Loucy (cell line): ENCODE data around the gene ADAT3.
A peak's percentile ranks its signal among the peaks of the same experiment; 100 is the strongest.

Source experiments
- H2AFZ ChIP-seq: fragments of 200-600 bp; sonication (generic); 2 replicates; pipeline ENCODE4 v1.6.0; 2016; ENCODE audit warnings: antibody characterized with exemption, mild to moderate bottlenecking, low read length, moderate library complexity
- H3F3A ChIP-seq: fragments of 200-600 bp; 2 replicates; pipeline ENCODE4 v1.6.0; 2016; ENCODE audit warnings: antibody characterized with exemption, low read depth, mild to moderate bottlenecking
- H3K27me3 ChIP-seq: fragments of 200-600 bp; sonication (generic); 2 replicates; pipeline ENCODE4 v1.6.1; 2014; ENCODE audit warnings: low read length, mild to moderate bottlenecking; ENCODE audit not compliant: insufficient read depth, poor library complexity, severe bottlenecking
- H3K36me3 ChIP-seq: fragments of 200-600 bp; sonication (generic); 2 replicates; pipeline ENCODE4 v1.6.1; 2016; ENCODE audit warnings: low read length; ENCODE audit not compliant: insufficient read depth
- H3K4me1 ChIP-seq: fragments of 200-600 bp; sonication (generic); 2 replicates; pipeline ENCODE4 v1.5.1; 2014; ENCODE audit warnings: low read length, mild to moderate bottlenecking; ENCODE audit not compliant: insufficient read depth, poor library complexity, severe bottlenecking
- H3K4me2 ChIP-seq: fragments of 200-600 bp; sonication (generic); 2 replicates; pipeline ENCODE4 v1.6.0; 2014; ENCODE audit warnings: antibody characterized with exemption, low read length, low read depth, mild to moderate bottlenecking; ENCODE audit not compliant: poor library complexity, severe bottlenecking
- H3K4me3 ChIP-seq: fragments of 200-600 bp; sonication (generic); 2 replicates; pipeline ENCODE4 v1.5.1; 2014; ENCODE audit warnings: low read length, mild to moderate bottlenecking, mixed read lengths; ENCODE audit not compliant: poor library complexity, severe bottlenecking
- H3K79me2 ChIP-seq: fragments of 200-600 bp; sonication (generic); 2 replicates; pipeline ENCODE4 v1.6.1; 2014; ENCODE audit warnings: low read length; ENCODE audit not compliant: insufficient read depth
- H3K9ac ChIP-seq: fragments of 200-600 bp; sonication (generic); 2 replicates; pipeline ENCODE4 v1.6.0; 2014; ENCODE audit warnings: mild to moderate bottlenecking, low read depth, low read length, moderate library complexity; ENCODE audit not compliant: poor library complexity, severe bottlenecking
- H3K9me2 ChIP-seq: fragments of 200-600 bp; sonication (generic); replicated peaks from 2 replicates; pipeline ENCODE4 v1.6.1; 2016; ENCODE audit warnings: low read depth, low read length, mixed read lengths
- H3K9me3 ChIP-seq: fragments of 200-600 bp; sonication (generic); 2 replicates; pipeline ENCODE4 v1.6.1; 2014; ENCODE audit warnings: mild to moderate bottlenecking, antibody characterized with exemption, low read length, low read depth; ENCODE audit not compliant: insufficient read depth
- H4K20me1 ChIP-seq: fragments of 200-600 bp; sonication (generic); 2 replicates; pipeline ENCODE4 v1.6.0; 2014; ENCODE audit warnings: antibody characterized with exemption, low read length, mild to moderate bottlenecking; ENCODE audit not compliant: insufficient read depth, poor library complexity, severe bottlenecking
- EZH2phosphoT487 ChIP-seq: fragments of 200-600 bp; IDR thresholded peaks from 2 replicates; pipeline ENCODE4 v1.6.1; 2018; ENCODE audit warnings: antibody characterized with exemption, mild to moderate bottlenecking, moderate library complexity, borderline replicate concordance
- TF ChIP-seq, protein P1 (sequence below): fragments of 200-600 bp; sonication (generic); conservative IDR thresholded peaks from 2 replicates; pipeline ENCODE4 v1.5.1; 2014; ENCODE audit warnings: mild to moderate bottlenecking, antibody characterized with exemption, low read length

The ADAT3 gene

DNA sequence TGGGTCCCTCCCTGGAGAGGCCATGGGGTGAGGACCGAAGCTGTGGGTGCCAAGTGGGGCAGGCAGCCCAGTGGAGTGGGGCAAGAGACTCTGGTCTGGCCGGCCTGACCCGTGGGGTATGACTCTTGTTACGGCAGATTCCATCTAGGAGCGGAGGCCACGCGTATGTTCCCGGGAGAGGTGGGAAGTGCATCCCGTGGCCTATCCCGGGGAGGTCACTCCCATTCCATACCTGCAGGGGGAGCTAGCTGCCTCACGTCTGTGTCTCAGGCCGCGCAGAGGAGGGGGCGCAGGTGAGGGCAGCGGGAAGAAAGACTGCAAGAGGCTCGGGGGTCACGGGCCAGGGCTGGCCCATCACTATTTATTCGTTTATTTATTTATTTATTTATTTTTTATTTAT lies 40.7 kb downstream of the ADAT3 start:
- H3K9me3 ChIP-seq = no peaks in the 10 kb centered on the region
- no peak overlapping the region for H3K9ac ChIP-seq
- no peak overlapping the region for H2AFZ ChIP-seq
- peaks cover 89% of the 10 kb centered on the region for H3K79me2 ChIP-seq
- H3K9me2 ChIP-seq = no peaks in the 10 kb centered on the region
- TF ChIP-seq EZH2phosphoT487 = no peak
- TF ChIP-seq, protein P1, sequence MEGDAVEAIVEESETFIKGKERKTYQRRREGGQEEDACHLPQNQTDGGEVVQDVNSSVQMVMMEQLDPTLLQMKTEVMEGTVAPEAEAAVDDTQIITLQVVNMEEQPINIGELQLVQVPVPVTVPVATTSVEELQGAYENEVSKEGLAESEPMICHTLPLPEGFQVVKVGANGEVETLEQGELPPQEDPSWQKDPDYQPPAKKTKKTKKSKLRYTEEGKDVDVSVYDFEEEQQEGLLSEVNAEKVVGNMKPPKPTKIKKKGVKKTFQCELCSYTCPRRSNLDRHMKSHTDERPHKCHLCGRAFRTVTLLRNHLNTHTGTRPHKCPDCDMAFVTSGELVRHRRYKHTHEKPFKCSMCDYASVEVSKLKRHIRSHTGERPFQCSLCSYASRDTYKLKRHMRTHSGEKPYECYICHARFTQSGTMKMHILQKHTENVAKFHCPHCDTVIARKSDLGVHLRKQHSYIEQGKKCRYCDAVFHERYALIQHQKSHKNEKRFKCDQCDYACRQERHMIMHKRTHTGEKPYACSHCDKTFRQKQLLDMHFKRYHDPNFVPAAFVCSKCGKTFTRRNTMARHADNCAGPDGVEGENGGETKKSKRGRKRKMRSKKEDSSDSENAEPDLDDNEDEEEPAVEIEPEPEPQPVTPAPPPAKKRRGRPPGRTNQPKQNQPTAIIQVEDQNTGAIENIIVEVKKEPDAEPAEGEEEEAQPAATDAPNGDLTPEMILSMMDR = peak; percentile 70
- no peak overlapping the region for H3K4me3 ChIP-seq
- H3K27me3 ChIP-seq = no peaks in the 10 kb centered on the region
- peaks cover 17% of the 10 kb centered on the region for H3K4me1 ChIP-seq
- no peaks in the 10 kb centered on the region; the same call in 1 of the 2 replicates for H3F3A ChIP-seq
- peaks cover 80% of the 10 kb centered on the region for H4K20me1 ChIP-seq
- H3K36me3 ChIP-seq = peaks cover 7% of the 10 kb centered on the region; the same call in 1 of the 2 replicates
- H3K4me2 ChIP-seq = no peak overlapping the region

DNA sequence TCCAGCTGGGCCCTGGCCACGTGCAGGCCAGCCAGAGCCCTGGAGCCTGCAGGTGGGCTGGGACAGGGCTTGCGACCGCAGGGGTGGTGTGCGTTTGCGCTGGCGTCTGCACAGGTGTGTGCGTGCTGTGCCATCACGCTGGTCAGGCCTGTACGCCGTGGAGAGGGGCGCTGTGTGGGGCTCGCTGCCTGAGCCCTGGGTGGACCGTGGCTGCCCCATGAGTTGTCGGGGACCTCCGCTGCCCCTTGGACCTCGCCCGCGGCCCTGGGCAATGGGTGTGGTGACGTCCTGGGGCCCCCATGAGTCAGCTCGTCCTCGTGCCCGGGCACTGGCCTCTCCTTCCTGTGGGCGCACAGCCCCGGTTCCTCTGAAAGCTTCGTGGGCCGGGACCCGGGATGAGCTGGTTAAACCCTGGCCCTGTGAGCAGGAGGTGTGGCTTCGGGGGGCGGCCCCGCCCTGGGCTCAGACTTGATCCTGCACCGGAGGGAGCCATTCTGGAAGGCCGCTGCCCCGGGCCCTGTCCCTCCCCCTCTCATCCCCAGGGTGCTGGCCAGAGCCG lies 42.5 kb downstream of the ADAT3 start:
- H3K36me3 ChIP-seq = peaks cover 17% of the 10 kb centered on the region; the same call in 1 of the 2 replicates
- no peaks in the 10 kb centered on the region for H3K9me2 ChIP-seq
- H3K4me2 ChIP-seq = no peak overlapping the region
- no peak for TF ChIP-seq EZH2phosphoT487
- TF ChIP-seq, protein P1 = no peak
- no peak overlapping the region for H3K4me3 ChIP-seq
- H3K79me2 ChIP-seq = peaks cover 91% of the 10 kb centered on the region
- H3K27me3 ChIP-seq = no peaks in the 10 kb centered on the region
- H3F3A ChIP-seq = no peaks in the 10 kb centered on the region
- no peak overlapping the region for H2AFZ ChIP-seq
- peaks cover 17% of the 10 kb centered on the region for H3K4me1 ChIP-seq
- no peaks in the 10 kb centered on the region for H3K9me3 ChIP-seq
- no peak overlapping the region for H3K9ac ChIP-seq
- peaks cover 74% of the 10 kb centered on the region for H4K20me1 ChIP-seq

DNA sequence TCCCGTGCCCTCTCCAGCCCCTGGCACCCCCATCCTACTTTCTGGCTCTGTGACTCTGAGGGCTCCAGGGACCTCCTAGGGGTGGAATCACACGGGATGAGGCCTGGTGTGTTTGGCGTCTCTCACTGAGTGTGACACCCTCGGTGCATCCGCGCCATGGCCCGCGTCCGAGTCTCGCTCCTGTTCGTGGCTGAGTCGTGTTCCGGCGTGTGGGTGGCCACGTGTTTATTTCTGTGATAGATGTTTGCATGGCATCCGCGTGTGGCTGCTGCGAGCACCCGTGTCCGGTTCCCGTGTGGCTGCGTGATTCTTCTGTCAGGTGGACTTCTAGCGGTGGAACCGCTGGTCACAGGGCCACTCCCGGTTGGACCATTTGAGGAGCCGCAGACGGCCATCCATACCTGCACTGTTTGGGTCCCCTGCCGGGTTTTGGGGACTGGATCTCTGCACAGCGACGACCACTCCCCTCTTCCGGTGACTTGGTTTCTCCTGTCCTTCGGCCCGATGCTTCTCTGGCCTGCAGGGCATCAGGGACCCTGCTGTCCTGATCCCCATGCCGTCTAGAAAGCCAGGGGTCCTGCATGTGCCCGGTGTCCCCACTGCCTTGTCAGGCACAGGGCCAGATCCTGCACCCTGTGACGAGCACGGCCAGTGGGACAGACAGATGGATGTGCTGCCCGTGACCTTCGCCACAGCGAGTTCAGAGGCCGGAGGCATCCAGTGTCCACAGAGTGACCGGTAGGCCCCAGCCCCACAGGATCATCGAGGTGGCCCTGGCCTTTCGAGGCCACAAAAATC lies 44.3 kb downstream of the ADAT3 start:
- H3K9me2 ChIP-seq = no peaks in the 10 kb centered on the region
- H3K36me3 ChIP-seq = peaks cover 21% of the 10 kb centered on the region; the same call in 1 of the 2 replicates
- H3K4me3 ChIP-seq = no peak overlapping the region
- H3K9ac ChIP-seq = no peak overlapping the region
- no peaks in the 10 kb centered on the region for H3K9me3 ChIP-seq
- H3K4me2 ChIP-seq = no peak overlapping the region
- TF ChIP-seq EZH2phosphoT487 = no peak
- TF ChIP-seq, protein P1 = no peak
- H3K4me1 ChIP-seq = no peaks in the 10 kb centered on the region
- no peaks in the 10 kb centered on the region for H3K27me3 ChIP-seq
- H3K79me2 ChIP-seq = peaks cover 91% of the 10 kb centered on the region
- no peaks in the 10 kb centered on the region for H3F3A ChIP-seq
- H4K20me1 ChIP-seq = peaks cover 72% of the 10 kb centered on the region
- H2AFZ ChIP-seq = no peak overlapping the region
